Vagina (tissue), 2 donors: ENCODE data around the gene CANX. TPM values are rescaled to one million over a fixed set of nuclear protein-coding genes. Genes with fewer than 3 reads are reported as not detected.
A peak's percentile ranks its signal among the peaks of the same experiment; 100 is the strongest.
"Not testable (repeated sequence)": the region's sequence is repeated elsewhere in the genome, so short reads cannot be mapped to it uniquely, and the experiment has no call there.

Experiments used
- DNase-seq, 2 donors: peaks; one replicate each; pipeline ENCODE4 v3.0.0-alpha.2; 2017; ENCODE audit errors: extremely low spot score in 2 of 2
- H3K27ac ChIP-seq: fragments of 200-600 bp; sonication (generic); one replicate; pipeline ENCODE4 v1.5.1; 2019
- H3K27me3 ChIP-seq: fragments of 200-600 bp; sonication (generic); one replicate; pipeline ENCODE4 v1.5.1; 2019
- H3K36me3 ChIP-seq, 2 donors: fragments of 200-600 bp; sonication (generic); one replicate each; pipeline ENCODE4 v1.5.1; 2017 to 2019
- H3K4me1 ChIP-seq: fragments of 200-600 bp; sonication (generic); one replicate; pipeline ENCODE4 v1.5.1; 2019
- H3K4me3 ChIP-seq, 2 donors: fragments of 200-600 bp; sonication (generic); 1 replicate in 1 of 2; 2 replicates in 1 of 2; pipeline ENCODE4 v1.5.1; 2016 to 2019
- H3K9me3 ChIP-seq: fragments of 200-600 bp; sonication (generic); one replicate; pipeline ENCODE4 v1.5.1; 2019
- CTCF ChIP-seq, 3 experiments: fragments of 450-650 bp in 2 of 3; fragments of 200-600 bp in 1 of 3; sonication (generic) in 1 of 3; IDR thresholded peaks; one replicate each; pipeline ENCODE4 v1.5.1; 2017 to 2019; ENCODE audit warnings: antibody characterized with exemption in 3 of 3, mild to moderate bottlenecking in 2 of 3, moderate library complexity in 2 of 3
- POLR2A ChIP-seq, 2 donors: fragments of 450-650 bp; IDR thresholded peaks; one replicate each; pipeline ENCODE4 v1.6.1; 2017; ENCODE audit warnings: antibody characterized with exemption in 2 of 2, mild to moderate bottlenecking in 2 of 2, moderate library complexity in 2 of 2
- POLR2AphosphoS5 ChIP-seq, 2 donors: sonication (generic); formaldehyde crosslinking; IDR thresholded peaks; one replicate each; pipeline ENCODE4 v1.9.0; 2017; ENCODE audit warnings: antibody characterized with exemption in 2 of 2, mild to moderate bottlenecking in 2 of 2, low read depth in 1 of 2; ENCODE audit not compliant: insufficient read depth in 1 of 2
- intact Hi-C: fragments of 100-400 bp; cut with DNase I; formaldehyde crosslinking; loops from one replicate; pipeline ENCODE4 v1.15.1; 2023
- total RNA-seq: library from RNA; depleted of rRNA; stranded (reverse); fragments of >200 nt; gene quantifications from one replicate; pipeline ENCODE4 v1.2.3, GENCODE V29; 2016

Gene CANX
- total RNA-seq, 1 donor from 2014 or later: 208 TPM

GRCh38 chr5:179694561-179694960 lies 4.2 kb upstream of the CANX start:
- TF ChIP-seq CTCF (IDR thresholded peaks at IDR 0.05): no peak
- TF ChIP-seq POLR2A (IDR thresholded peaks at IDR 0.05): no peak
- TF ChIP-seq POLR2AphosphoS5 (IDR thresholded peaks at IDR 0.05; ENCODE audit: insufficient read depth in 1 of 2, low read depth in 1 of 2): no peak
- no peaks in the 10 kb centered on the region for H3K9me3 ChIP-seq
- H3K27ac ChIP-seq: no peak overlapping the region
- no peaks in the 10 kb centered on the region for H3K36me3 ChIP-seq
- intact Hi-C loops: no loop called here
- peaks cover 13% of the 10 kb centered on the region for H3K4me1 ChIP-seq
- no peak for DNase-seq
- H3K27me3 ChIP-seq: no peaks in the 10 kb centered on the region
- H3K4me3 ChIP-seq: no peak overlapping the region

- intact Hi-C loops: no loop called here
- H3K4me3 ChIP-seq: no peak overlapping the region
- DNase-seq: no peak
- TF ChIP-seq CTCF (IDR thresholded peaks at IDR 0.05) (no peak), POLR2A (IDR thresholded peaks at IDR 0.05) (no peak), POLR2AphosphoS5 (IDR thresholded peaks at IDR 0.05; ENCODE audit: insufficient read depth in 1 of 2, low read depth in 1 of 2) (no peak)
- H3K4me1 ChIP-seq: peaks cover 31% of the 10 kb centered on the region
- H3K27ac ChIP-seq: no peak overlapping the region
- H3K27me3 ChIP-seq: no peaks in the 10 kb centered on the region
- H3K36me3 ChIP-seq: no peaks in the 10 kb centered on the region
- no peaks in the 10 kb centered on the region for H3K9me3 ChIP-seq
These were observed 2.2 kb upstream of the CANX start for GRCh38 chr5:179696603-179697002.

- Histone ChIP-seq H3K27ac (peak overlapping the region; percentile 96), H3K4me1 (peaks cover 36% of the 10 kb centered on the region), H3K4me3 (no peak overlapping the region), H3K9me3 (no peaks in the 10 kb centered on the region), H3K27me3 (no peaks in the 10 kb centered on the region), H3K36me3 (no peaks in the 10 kb centered on the region)
- intact Hi-C loops: no loop called here
- TF ChIP-seq POLR2AphosphoS5 (IDR thresholded peaks at IDR 0.05; ENCODE audit: insufficient read depth in 1 of 2, low read depth in 1 of 2) (no peak), POLR2A (IDR thresholded peaks at IDR 0.05) (no peak), CTCF (IDR thresholded peaks at IDR 0.05) (no peak)
- DNase-seq: no peak
These were observed 1.7 kb upstream of the CANX start for GRCh38 chr5:179697108-179697507.

- Histone ChIP-seq H3K4me3 (peak overlapping the region; percentile 74 to 91), H3K4me1 (peaks cover 38% of the 10 kb centered on the region), H3K27ac (peak overlapping the region; percentile 96)
- H3K9me3 ChIP-seq, intact Hi-C loops, H3K36me3 ChIP-seq, H3K27me3 ChIP-seq, DNase-seq: not testable (repeated sequence)
These were observed 1.2 kb upstream of the CANX start for GRCh38 chr5:179697543-179697942.

- peak; percentile 99 for DNase-seq
- no peak for TF ChIP-seq CTCF (IDR thresholded peaks at IDR 0.05)
- peak; percentile 64 to 95 for TF ChIP-seq POLR2AphosphoS5 (IDR thresholded peaks at IDR 0.05; ENCODE audit: insufficient read depth in 1 of 2, low read depth in 1 of 2)
- TF ChIP-seq POLR2A (IDR thresholded peaks at IDR 0.05): peak in 1 of 2 donors; percentile 74
- H3K4me1 ChIP-seq: peaks cover 45% of the 10 kb centered on the region
- no peaks in the 10 kb centered on the region for H3K9me3 ChIP-seq
- H3K36me3 ChIP-seq: no peaks in the 10 kb centered on the region
- intact Hi-C loops: loop anchor here (2.0 kb wide), 1 partner anchor 35 kb away; the partner anchor contains the start of gene MAML1
- H3K27me3 ChIP-seq: no peaks in the 10 kb centered on the region
- peak overlapping the region; percentile 91 to 95 for H3K4me3 ChIP-seq
- peak overlapping the region; percentile 96 for H3K27ac ChIP-seq
These were observed 503 bp upstream of the CANX start for GRCh38 chr5:179697993-179698934.
